Hepatocyte (in vitro differentiated cells): ENCODE results near the gene HPCAL1.

Experiments used
- CTCF ChIP-seq: fragments of 200-600 bp; sonication (generic); IDR thresholded peaks from 2 replicates; pipeline ENCODE4 v1.5.1; 2016; ENCODE audit warnings: antibody characterized with exemption, mild to moderate bottlenecking; ENCODE audit not compliant: poor library complexity
- EZH2 ChIP-seq: fragments of 200-600 bp; sonication (generic); IDR thresholded peaks from 2 replicates; pipeline ENCODE4 v1.6.1; 2016; ENCODE audit warnings: antibody characterized with exemption, mild to moderate bottlenecking, borderline replicate concordance
- EZH2phosphoT487 ChIP-seq: fragments of 200-600 bp; sonication (generic); IDR thresholded peaks from one replicate; pipeline ENCODE4 v1.6.1; 2018; ENCODE audit warnings: antibody characterized with exemption, mild to moderate bottlenecking, low read depth, moderate library complexity; ENCODE audit not compliant: unreplicated experiment, severe bottlenecking

DNA sequence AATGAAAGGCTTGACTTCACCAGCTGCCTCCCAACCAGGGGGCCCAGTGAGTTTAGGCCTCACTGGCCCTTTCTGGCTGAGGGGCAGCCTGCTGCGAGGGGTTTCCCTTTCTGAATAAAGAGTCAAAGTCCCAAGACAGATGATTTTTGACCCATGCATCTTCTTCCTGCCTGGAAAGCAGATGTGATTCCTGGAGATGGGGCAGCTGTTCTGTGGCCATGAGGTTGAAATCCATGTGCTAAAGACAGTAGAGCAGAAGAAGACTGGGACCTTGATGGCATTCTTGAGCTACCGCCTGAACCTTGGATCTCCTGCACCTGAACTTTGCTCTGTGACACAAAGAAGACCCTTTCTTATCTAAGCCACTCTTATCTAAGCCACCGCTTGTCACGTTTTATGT is 19.8 kb downstream of the HPCAL1 start:
- TF ChIP-seq EZH2 (no peak), CTCF (no peak), EZH2phosphoT487 (no peak)
